Right lobe of liver (tissue), 6 donors: ENCODE data around the gene EIF2B1. TPM values are rescaled to one million over a fixed set of nuclear protein-coding genes. Genes with fewer than 3 reads are reported as not detected.

ENCODE experiments used
- ATAC-seq, 4 donors: fragments of 200-7000 bp; cut with Tn5 transposase; one replicate each; pipeline ENCODE4 v1.9.1; 2020; ENCODE audit warnings: mild to moderate bottlenecking in 4 of 4, moderate library complexity in 4 of 4
- DNase-seq, 3 donors: peaks; one replicate each; pipeline ENCODE4 v3.0.0-alpha.2; 2020
- H3K27ac ChIP-seq, 3 donors: fragments of 200-600 bp; one replicate each; pipeline ENCODE4 v1.8.0; 2022
- H3K27me3 ChIP-seq, 2 donors: fragments of 200-600 bp; one replicate each; pipeline ENCODE4 v1.8.0; 2022
- H3K36me3 ChIP-seq, 4 donors: fragments of 200-600 bp; sonication (generic) in 1 of 4; one replicate each; pipeline versions ENCODE4 v1.5.1 to v1.8.0; 2017 to 2022; ENCODE audit warnings: control low read depth in 1 of 4
- H3K4me1 ChIP-seq, 4 donors: fragments of 200-600 bp; sonication (generic) in 1 of 4; one replicate each; pipeline versions ENCODE4 v1.5.1 to v1.8.0; 2017 to 2022; ENCODE audit warnings: control low read depth in 1 of 4
- H3K4me3 ChIP-seq, 3 donors: fragments of 200-600 bp; one replicate each; pipeline ENCODE4 v1.8.0; 2022
- H3K9me3 ChIP-seq, 4 donors: fragments of 200-600 bp; sonication (generic) in 1 of 4; one replicate each; pipeline versions ENCODE4 v1.5.1 to v1.8.0; 2017 to 2022; ENCODE audit warnings: control low read depth in 1 of 4
- CTCF ChIP-seq, 4 donors: fragments of 200-600 bp in 3 of 4; fragments of 450-650 bp in 1 of 4; IDR thresholded peaks; one replicate each; pipeline versions ENCODE4 v1.5.1 to v1.8.0; 2016 to 2022; ENCODE audit warnings: antibody characterized with exemption in 4 of 4, mild to moderate bottlenecking in 2 of 4
- POLR2A ChIP-seq: fragments of 450-650 bp; IDR thresholded peaks from one replicate; pipeline ENCODE4 v1.6.1; 2017; ENCODE audit warnings: antibody characterized with exemption, mild to moderate bottlenecking
- WGBS: methylation state at CpG from one replicate; pipeline ENCODE4 v1.1.6; 2018; ENCODE audit warnings: low coverage, low lambda C conversion rate; ENCODE audit not compliant: insufficient coverage; ENCODE audit errors: missing lambda C conversion rate; 5-methylcytosine and 5-hydroxymethylcytosine counted together
- intact Hi-C, 2 donors: fragments of 100-400 bp; cut with DNase I; formaldehyde crosslinking; loops; one replicate each; pipeline versions ENCODE4 v1.11.2 to v1.14.1; 2022
- total RNA-seq, 6 experiments: library from RNA; depleted of rRNA in 2 of 6; stranded (reverse); fragments of >200 nt in 2 of 6; fragmentation: NEBNext Ultra II Directional in 3 of 6; extraction: Animal tissue kit (Norgen Biotek cat#: 25700) in 3 of 6; gene quantifications; one replicate each; pipeline versions ENCODE4 v1.1.0 to v1.2.4, GENCODE V29; 2016 to 2023
- donor health status: DM: no; HTN: yes; CAD: no.
- donor health status: DM: no; HTN: no; CAD: no.
- donor health status: DM: no; HTN: no; CAD: no.
- donor health status: DM: no; HTN: yes; CAD: no.
- donor health status: DM: no; HTN: yes; CAD: no.

Gene EIF2B1
- total RNA-seq, 6 experiments from 2014 or later: 19.3 to 137 (median 22.2) TPM

- DNase-seq (no peak), ATAC-seq (no peak)
- TF ChIP-seq POLR2A (no peak), CTCF (IDR thresholded peaks at IDR 0.05) (no peak)
- no peaks in the 10 kb centered on the region for H3K4me1 ChIP-seq
- intact Hi-C loops: no loop called here
- no peaks in the 10 kb centered on the region for H3K27me3 ChIP-seq
- H3K4me3 ChIP-seq: no peak overlapping the region
- peaks cover 0 to 26% (median 0%) of the 10 kb centered on the region in 4 donors for H3K36me3 ChIP-seq
- 68% methylated on average over 5 of the region's 5 CpGs for WGBS
- no peaks in the 10 kb centered on the region for H3K9me3 ChIP-seq
- H3K27ac ChIP-seq: no peak overlapping the region
These were observed 26.7 kb upstream of the EIF2B1 start for GRCh38 chr12:123659996-123660727.

GRCh38 chr12:123657211-123657610 is 23.7 kb upstream of the EIF2B1 start:
- Histone ChIP-seq H3K4me3 (no peak overlapping the region), H3K9me3 (no peaks in the 10 kb centered on the region), H3K27me3 (no peaks in the 10 kb centered on the region), H3K4me1 (no peaks in the 10 kb centered on the region), H3K36me3 (peaks cover 0 to 35% (median 0%) of the 10 kb centered on the region in 4 donors), H3K27ac (no peak overlapping the region)
- ATAC-seq: no peak
- TF ChIP-seq POLR2A (no peak), CTCF (IDR thresholded peaks at IDR 0.05) (no peak)
- intact Hi-C loops: no loop called here
- 88% methylated on average over 9 of the region's 9 CpGs for WGBS
- DNase-seq: no peak

- H3K27me3 ChIP-seq: no peaks in the 10 kb centered on the region
- H3K27ac ChIP-seq: no peak overlapping the region
- H3K4me3 ChIP-seq: no peak overlapping the region
- peaks cover 0 to 44% (median 0%) of the 10 kb centered on the region in 4 donors for H3K36me3 ChIP-seq
- intact Hi-C loops: no loop called here
- ATAC-seq (no peak), DNase-seq (no peak)
- no peaks in the 10 kb centered on the region for H3K4me1 ChIP-seq
- 91% methylated on average over 4 of the region's 4 CpGs for WGBS
- TF ChIP-seq CTCF (IDR thresholded peaks at IDR 0.05) (no peak), POLR2A (no peak)
- H3K9me3 ChIP-seq: no peaks in the 10 kb centered on the region
These were observed 22.9 kb upstream of the EIF2B1 start for GRCh38 chr12:123656392-123656791.

GRCh38 chr12:123655420-123655819 is 21.9 kb upstream of the EIF2B1 start:
- peaks cover 0 to 49% (median 0%) of the 10 kb centered on the region in 4 donors for H3K36me3 ChIP-seq
- H3K4me1 ChIP-seq: no peaks in the 10 kb centered on the region
- 82% methylated on average over 5 of the region's 5 CpGs for WGBS
- H3K27me3 ChIP-seq: no peaks in the 10 kb centered on the region
- ATAC-seq (no peak), DNase-seq (no peak)
- H3K9me3 ChIP-seq: no peaks in the 10 kb centered on the region
- no peak for TF ChIP-seq POLR2A
- no peak for TF ChIP-seq CTCF (IDR thresholded peaks at IDR 0.05)
- H3K27ac ChIP-seq: no peak overlapping the region
- intact Hi-C loops: no loop called here
- no peak overlapping the region for H3K4me3 ChIP-seq
